ENCODE data around the gene CRCP.
A peak's percentile ranks its signal among the peaks of the same experiment; 100 is the strongest.
"Not testable (repeated sequence)": the region's sequence is repeated elsewhere in the genome, so short reads cannot be mapped to it uniquely, and the experiment has no call there.

CRCP gene

DNA sequence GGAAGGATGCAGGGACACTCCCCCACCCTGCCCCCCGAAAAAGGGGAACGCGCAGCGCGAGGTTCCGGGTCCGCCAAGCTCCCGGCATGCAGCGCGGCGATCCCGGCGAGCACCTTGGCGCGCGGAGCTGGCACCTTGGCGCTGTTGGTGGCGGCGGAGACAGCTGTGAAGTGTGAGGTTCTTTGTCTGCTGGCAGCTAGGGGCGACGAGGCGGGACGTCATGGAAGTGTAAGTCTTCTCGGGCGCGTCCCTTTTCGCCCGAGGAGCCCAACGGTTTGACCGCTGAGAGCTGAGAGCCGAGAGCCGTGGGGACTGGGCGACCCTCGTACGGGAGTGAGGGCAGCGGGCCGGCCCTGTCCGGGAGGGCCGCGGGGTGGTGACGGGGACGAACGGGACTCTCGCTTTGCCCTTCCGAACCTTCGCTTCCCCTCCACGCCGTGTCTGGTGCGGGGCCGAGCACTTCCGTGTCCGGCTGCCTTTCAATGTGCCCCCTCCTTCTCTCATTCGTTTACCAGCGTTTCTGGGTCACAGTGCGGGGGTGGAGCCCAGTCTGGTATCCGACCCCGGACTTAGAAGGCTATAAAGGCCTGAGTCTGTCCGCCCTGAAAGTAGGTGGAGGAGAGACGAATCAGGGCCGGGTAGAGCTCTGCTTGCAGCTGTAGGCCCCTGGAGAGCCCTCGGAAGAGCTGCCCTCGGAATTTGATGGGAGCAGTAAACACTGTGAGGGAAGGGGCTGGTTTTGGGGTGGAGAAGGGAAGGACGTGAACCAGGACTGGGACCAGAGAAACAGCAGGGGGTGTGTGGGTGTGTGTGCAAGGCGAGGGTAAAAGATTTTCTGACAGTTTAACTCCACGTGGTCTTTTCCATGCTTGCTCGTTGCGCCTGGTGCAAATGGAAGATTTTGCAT lies at the start of gene CRCP:
TSS of gene CRCP (plus strand) at position 105 of the 907 bp plus-strand sequence. CDS start at position 221, 116 bp downstream.
- peak within 1 kb of the TSS; percentile 80 for H3K27ac ChIP-seq
- H3K9ac ChIP-seq (ENCODE audit: insufficient read length), result peak within 1 kb of the TSS; percentile 96
- peak within 1 kb of the TSS; percentile 99 for H3K4me3 ChIP-seq
- H3K9me3 ChIP-seq (ENCODE audit: low read depth, low read length), result no peaks in the 10 kb centered on the region
- no peak for DNase-seq (ENCODE audit: low read depth, low spot score)
- H3K36me3 ChIP-seq (ENCODE audit: insufficient read depth, low read length), result peaks cover 10% of the 10 kb centered on the region; the same call in 1 of the 2 replicates
- TF ChIP-seq FOXP2 (optimal IDR thresholded peaks at IDR 0.05; ENCODE audit: control extremely low read depth, extremely low read length, insufficient read depth) (no peak), POLR2AphosphoS5 (IDR thresholded peaks at IDR 0.05; ENCODE audit: borderline replicate concordance, low read depth, low read length) (peak; percentile 97)

GRCh38 chr7:66069732-66070131 lies 44.9 kb upstream of the CRCP start:
- Histone ChIP-seq H3K9me3 (ENCODE audit: low read depth, low read length) (no peaks in the 10 kb centered on the region), H3K4me3 (no peak overlapping the region), H3K9ac (ENCODE audit: insufficient read length) (no peak overlapping the region), H3K27ac (no peak overlapping the region), H3K36me3 (ENCODE audit: insufficient read depth, low read length) (no peaks in the 10 kb centered on the region)
- DNase-seq (ENCODE audit: low read depth, low spot score), result no peak
- TF ChIP-seq EZH2 (IDR thresholded peaks at IDR 0.05) (no peak), POLR2AphosphoS5 (IDR thresholded peaks at IDR 0.05; ENCODE audit: borderline replicate concordance, low read depth, low read length) (no peak), FOXP2 (optimal IDR thresholded peaks at IDR 0.05; ENCODE audit: control extremely low read depth, extremely low read length, insufficient read depth) (no peak)

DNA sequence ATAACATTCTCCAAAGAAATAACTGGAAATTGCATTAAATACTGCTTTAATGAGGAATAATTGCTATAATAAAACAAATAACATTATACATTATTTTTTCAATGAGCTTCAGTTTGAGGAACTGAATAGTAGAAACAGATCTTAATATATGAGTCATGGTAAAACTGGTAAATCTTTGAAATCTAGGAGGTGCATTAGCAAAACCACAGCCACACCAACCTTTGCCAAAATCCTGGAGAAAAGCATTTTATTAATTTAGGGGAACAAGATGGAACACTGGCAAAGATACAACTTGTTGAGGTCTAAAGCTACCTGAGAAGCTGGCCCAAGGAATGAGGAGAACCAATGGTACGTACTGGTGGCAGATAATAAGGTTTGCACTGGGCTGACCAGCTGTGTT lies 44.4 kb upstream of the CRCP start:
- Histone ChIP-seq H3K36me3 (ENCODE audit: insufficient read depth, low read length) (no peaks in the 10 kb centered on the region), H3K4me3 (no peak overlapping the region), H3K9me3 (ENCODE audit: low read depth, low read length) (no peaks in the 10 kb centered on the region), H3K9ac (ENCODE audit: insufficient read length) (no peak overlapping the region), H3K27ac (no peak overlapping the region)
- TF ChIP-seq POLR2AphosphoS5 (IDR thresholded peaks at IDR 0.05; ENCODE audit: borderline replicate concordance, low read depth, low read length) (no peak), FOXP2 (optimal IDR thresholded peaks at IDR 0.05; ENCODE audit: control extremely low read depth, extremely low read length, insufficient read depth) (no peak), EZH2 (IDR thresholded peaks at IDR 0.05) (no peak)
- no peak for DNase-seq (ENCODE audit: low read depth, low spot score)

DNA sequence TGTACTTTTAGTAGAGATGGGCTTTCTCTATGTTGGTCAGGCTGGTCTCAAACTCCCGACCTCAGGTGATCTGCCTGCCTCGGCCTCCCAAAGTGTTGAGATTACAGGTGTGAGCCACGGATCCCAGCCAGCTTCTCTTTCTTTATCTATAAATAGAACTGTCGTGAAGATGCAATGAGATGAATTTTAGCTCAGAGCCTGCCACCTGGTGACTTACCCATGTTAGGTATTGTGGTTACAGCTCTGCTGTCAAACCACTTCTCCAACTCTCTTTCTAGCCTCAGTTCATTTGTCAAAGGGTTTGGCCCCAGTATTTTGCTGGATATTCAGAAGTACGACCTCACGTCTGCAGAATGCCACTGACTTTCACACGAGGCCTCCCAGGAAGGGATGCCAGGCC lies 42.4 kb upstream of the CRCP start:
- H3K4me3 ChIP-seq; H3K36me3 ChIP-seq (ENCODE audit: insufficient read depth, low read length); H3K27ac ChIP-seq; H3K9me3 ChIP-seq (ENCODE audit: low read depth, low read length); H3K9ac ChIP-seq (ENCODE audit: insufficient read length); DNase-seq (ENCODE audit: low read depth, low spot score): not testable (repeated sequence)

- H3K27ac ChIP-seq, result no peak within 1 kb of the TSS
These were observed 38.8 kb upstream of the CRCP start, which contains the start of gene ASL for GRCh38 chr7:66075590-66076461. Gene ASL, plus strand, starts transcription at chr7:66075819. Its CDS starts 263 bp downstream, at chr7:66076082.

DNA sequence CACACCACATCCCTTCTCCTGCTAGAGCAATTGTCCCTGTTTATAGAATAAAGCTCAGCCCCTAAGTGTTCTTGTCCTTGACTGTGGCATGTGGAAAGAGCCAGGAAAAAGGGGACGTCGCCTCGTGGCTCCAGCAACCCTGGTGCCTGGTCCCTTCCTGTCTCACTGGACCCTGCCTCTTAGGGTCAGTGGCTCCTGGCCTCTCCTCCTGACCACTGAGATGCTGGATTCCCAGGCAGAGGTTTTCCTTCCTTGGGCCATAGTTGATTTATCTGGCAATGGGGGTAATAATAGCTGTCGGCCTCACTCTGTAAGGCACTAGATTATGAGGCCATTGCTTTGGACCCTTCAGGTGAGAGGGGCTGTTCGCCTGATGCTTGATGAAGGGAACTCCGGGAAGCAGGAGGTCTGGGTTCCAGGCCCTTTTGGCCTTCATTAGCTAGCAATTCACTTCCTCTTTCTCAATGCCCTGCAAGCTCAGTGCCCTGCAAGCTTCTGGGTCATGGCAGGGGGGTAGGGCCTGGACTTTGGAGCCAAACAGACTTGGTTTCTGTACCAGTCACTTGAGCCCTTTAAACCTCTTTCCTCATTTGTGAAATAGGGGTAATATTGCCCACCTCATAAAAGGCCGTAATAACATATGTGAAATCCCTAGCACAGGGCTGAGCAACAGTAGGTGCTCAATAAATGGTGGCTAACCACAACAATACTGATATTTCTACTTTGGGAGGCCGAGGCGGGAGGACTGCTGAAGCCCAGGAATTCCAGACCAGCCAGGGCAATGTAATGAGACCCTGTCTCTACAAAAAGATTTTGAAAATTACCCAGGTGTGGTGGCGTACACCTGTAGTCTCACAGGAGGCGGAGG lies 38.0 kb upstream of the CRCP start:
- Histone ChIP-seq H3K36me3 (ENCODE audit: insufficient read depth, low read length) (no peaks in the 10 kb centered on the region), H3K9ac (ENCODE audit: insufficient read length) (no peak overlapping the region), H3K4me3 (peak overlapping the region; percentile 91), H3K9me3 (ENCODE audit: low read depth, low read length) (no peaks in the 10 kb centered on the region), H3K27ac (no peak overlapping the region)
- no peak for DNase-seq (ENCODE audit: low read depth, low spot score)
- TF ChIP-seq FOXP2 (optimal IDR thresholded peaks at IDR 0.05; ENCODE audit: control extremely low read depth, extremely low read length, insufficient read depth), result no peak
- no peak for TF ChIP-seq EZH2 (IDR thresholded peaks at IDR 0.05)
- TF ChIP-seq POLR2AphosphoS5 (IDR thresholded peaks at IDR 0.05; ENCODE audit: borderline replicate concordance, low read depth, low read length), result no peak

More at GRCh38 chr7:66075590-66076461, 38.8 kb upstream of the CRCP start, which contains the start of gene ASL:
- Histone ChIP-seq H3K9ac (ENCODE audit: insufficient read length) (peak within 1 kb of the TSS; percentile 70), H3K36me3 (ENCODE audit: insufficient read depth, low read length) (no peaks in the 10 kb centered on the region), H3K9me3 (ENCODE audit: low read depth, low read length) (no peaks in the 10 kb centered on the region), H3K4me3 (peak within 1 kb of the TSS; percentile 91)
- DNase-seq (ENCODE audit: low read depth, low spot score), result no peak
- TF ChIP-seq POLR2AphosphoS5 (IDR thresholded peaks at IDR 0.05; ENCODE audit: borderline replicate concordance, low read depth, low read length) (peak; percentile 76), EZH2 (IDR thresholded peaks at IDR 0.05) (no peak), FOXP2 (optimal IDR thresholded peaks at IDR 0.05; ENCODE audit: control extremely low read depth, extremely low read length, insufficient read depth) (no peak)

DNA sequence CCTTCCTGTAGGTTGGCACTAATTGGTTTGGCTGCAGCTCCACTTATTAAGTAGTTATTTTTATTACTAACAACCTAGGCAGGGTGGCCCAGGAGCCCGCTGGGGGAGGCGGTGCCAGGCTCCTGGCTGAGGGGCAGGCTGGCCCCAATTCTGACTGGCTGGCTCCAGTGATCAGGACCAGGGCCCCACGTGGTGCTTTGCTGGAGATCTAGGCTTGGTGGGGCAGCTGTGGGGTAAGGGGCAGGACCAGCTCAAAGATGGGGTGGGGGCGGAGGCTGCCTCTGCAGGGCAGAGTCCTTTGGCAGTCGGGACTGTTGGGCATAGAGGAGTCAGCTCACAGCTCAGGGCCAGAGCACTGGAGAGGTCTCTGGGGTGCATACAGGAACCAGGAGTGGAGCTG lies 36.6 kb upstream of the CRCP start:
- no peaks in the 10 kb centered on the region for H3K36me3 ChIP-seq (ENCODE audit: insufficient read depth, low read length)
- no peak overlapping the region for H3K27ac ChIP-seq
- no peak overlapping the region for H3K4me3 ChIP-seq
- H3K9me3 ChIP-seq (ENCODE audit: low read depth, low read length), result no peaks in the 10 kb centered on the region
- TF ChIP-seq POLR2AphosphoS5 (IDR thresholded peaks at IDR 0.05; ENCODE audit: borderline replicate concordance, low read depth, low read length) (no peak), EZH2 (IDR thresholded peaks at IDR 0.05) (no peak), FOXP2 (optimal IDR thresholded peaks at IDR 0.05; ENCODE audit: control extremely low read depth, extremely low read length, insufficient read depth) (no peak)
- DNase-seq (ENCODE audit: low read depth, low spot score), result no peak
- H3K9ac ChIP-seq (ENCODE audit: insufficient read length), result no peak overlapping the region
